Activated CD4-positive, alpha-beta T cell treated with anti-CD3 and anti-CD28 coated beads, Interleukin-2, amount 50 U/mL, for 4 hours (primary cell): Measurements from ENCODE around the gene CCDC92B.
"Not testable (repeated sequence)": the region's sequence is repeated elsewhere in the genome, so short reads cannot be mapped to it uniquely, and the experiment has no call there.

Experiments
- DNase-seq, 2 experiments: peaks; one replicate each; pipeline ENCODE4 v3.0.0-alpha.2; 2020

The CCDC92B gene

DNA sequence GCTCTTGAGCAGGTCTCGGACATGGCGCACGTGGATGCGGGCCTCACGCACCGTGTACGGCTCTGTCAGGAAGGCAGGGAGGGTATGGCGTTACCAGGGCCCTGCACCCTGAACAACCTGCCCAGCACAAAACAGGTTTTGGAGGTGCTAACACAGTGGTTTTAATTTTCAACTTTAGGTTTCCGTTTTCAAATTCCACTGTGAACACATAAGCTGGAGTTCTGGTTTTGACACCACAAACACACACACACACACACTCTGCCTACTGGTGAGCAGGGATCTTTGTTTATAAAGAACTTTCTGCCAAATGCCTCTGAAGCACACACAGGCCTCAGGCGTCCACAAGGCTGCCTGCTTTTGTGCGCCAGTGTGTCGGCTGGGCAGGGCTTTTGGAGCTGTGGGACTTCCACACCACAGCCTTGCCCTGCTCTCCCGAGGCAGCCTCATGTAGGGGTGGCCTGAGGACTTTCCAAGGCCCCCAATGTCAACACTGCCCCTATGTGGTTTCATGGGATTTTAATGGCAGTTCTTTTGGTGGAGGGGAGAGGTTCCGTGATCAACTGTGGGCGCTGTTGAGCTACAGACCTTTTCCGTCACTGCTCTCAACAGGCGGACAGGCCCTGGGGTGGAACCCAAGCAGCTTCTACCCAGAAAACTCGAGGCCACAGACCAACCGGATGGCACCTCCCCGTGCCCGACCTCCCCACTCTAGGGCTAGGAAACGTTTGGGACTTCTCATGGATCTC lies 47.3 kb downstream of the CCDC92B start:
- no peak for DNase-seq

DNA sequence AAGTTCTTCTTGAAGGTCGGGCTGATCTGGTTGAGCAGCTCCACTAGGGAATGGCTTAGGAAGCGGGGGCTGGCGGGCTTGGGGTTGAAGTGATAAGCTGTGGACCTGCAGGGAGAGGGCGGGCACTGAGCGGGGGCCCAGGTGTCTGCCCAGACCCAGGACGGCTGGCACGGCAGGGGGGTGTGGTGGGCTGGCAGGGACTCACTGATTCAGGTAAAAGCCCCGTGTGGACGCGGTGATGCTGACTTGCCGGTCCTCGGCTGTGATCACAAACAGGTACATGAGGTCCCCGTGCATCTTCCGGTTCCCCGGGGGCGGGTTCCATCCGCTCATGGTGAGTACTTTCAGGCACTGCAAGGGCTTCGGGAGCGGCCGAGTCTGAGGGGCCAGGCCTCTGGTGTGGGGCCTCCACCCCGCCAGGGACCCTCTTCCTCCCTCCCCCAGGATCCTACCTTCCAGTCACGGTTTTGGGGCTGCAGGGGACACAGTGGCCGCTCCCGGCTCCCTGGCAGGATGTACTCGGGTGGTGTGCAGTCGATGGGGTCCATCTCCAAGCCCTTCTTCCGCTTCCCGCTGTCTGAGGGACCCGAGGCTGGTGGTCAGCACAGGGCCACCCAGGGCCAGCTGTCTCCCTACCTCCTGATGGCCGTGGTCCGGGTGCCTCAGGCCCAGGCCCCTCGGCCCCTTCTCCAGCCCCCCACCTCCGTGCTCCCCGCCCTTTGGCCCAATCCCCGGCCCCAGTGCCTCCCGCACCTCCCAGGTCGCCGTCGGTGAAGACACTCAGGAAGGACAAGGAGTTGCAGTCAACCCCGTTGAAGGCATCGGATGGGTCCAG lies 48.1 kb downstream of the CCDC92B start:
- DNase-seq, result no peak

DNA sequence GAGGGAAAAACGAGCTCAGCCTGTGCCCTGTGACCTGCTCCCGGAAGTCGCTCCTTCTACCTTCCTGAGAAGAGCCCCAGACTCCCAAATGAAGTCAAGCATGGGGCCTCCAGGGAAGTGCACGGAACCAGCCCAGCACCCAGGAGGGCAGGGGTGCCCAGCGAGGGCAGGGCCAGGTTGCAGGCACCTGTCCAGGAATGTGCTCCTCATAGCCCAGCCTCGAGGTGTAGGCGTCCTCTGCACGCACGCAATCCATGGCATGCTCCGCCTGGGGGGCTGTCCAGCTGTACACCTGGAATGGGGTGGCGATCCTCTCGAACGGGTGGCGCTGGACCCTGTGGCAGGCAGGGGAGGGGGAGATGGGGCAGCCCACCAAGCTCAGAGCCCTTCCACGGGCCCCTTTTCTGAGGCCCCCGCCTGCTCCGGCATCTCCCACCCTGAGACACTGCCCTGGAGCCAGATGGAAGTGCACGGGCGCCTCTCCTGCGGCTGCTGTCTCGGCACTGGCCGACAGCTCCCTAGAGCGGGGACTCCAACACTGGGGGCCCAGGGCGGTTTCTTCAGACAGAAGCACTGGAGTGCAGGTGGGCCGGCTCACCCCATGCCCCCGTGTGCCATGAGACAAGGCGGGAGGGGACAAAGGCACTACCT lies 48.8 kb downstream of the CCDC92B start:
- DNase-seq, result no peak

DNA sequence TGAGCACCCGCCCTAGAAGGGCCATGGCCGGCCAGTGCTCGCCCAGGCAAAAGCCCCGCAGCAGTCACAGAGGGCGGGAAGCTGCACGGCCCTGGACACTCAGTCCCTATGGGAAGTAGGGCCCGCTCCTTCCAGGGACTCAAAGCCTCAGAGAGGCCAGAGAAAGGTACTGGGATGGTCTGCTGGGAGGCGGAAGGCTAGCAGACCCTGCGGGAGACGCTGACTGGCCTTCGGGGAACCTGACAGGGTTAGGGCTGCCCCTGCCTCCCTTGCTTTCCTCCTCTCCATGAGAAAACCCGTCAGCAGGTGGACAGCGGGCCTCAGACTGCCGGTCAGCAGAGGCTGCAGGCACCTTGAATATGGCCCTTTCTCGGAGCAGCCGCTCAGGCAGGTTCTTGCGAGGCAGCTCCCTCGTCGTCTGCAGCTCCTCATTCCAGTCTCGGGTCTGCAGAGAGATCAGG lies 49.4 kb downstream of the CCDC92B start:
- DNase-seq, result no peak

DNA sequence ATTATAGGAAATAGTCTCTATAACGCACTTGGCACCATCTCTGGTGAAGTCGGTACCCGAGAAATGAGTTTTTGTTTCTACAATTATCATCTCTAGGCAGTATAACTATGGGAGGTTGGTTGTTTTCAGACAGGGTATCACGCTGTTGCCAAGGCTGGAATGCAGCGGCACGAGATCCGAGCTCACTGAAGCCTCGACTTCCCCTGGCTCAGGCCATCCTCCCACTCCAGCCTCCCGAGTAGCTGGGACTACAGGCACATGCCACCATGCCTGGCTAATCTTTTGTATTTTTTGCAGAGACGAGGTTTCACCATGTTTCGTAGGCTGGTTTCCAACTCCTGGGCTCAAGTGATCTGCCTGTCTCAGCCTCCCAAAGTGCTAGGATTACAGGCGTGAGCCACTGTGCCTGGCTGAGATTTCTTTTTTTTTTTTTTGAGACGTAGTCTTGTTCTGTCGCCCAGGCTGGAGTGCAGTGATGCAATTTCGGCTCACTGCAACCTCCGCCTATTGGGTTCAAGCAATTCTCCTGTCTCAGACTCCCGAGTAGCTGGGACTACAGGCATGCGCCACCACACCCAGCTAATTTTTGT lies 50.1 kb downstream of the CCDC92B start:
- not testable (repeated sequence) for DNase-seq

DNA sequence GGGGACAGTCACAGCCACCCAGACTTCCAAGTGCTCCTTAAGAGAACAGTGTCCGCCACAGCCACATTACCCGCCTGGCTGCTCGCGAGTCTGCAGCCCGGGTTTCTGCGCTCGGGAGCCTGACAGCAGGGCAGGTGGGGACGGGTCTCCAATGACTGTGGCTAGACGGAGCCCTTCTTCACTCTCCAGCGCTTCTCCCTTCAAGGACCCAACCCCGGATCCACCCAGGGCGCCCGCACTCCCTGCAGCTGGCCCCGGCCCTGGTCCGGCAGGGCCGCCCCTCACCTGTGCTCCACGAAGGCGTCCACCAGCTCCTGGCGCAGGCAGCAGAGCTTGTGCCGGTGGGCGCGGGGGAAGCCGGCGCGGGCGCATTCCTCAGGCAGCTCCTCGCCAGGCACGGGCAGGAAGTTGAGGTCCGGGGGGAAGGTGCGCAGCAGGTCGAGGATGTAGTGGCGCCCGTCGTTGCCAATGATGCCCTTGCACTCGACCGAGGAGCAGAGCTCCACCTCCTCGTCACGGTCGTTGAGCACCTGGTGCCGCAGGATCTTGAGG lies 51.8 kb downstream of the CCDC92B start:
- no peak for DNase-seq

DNA sequence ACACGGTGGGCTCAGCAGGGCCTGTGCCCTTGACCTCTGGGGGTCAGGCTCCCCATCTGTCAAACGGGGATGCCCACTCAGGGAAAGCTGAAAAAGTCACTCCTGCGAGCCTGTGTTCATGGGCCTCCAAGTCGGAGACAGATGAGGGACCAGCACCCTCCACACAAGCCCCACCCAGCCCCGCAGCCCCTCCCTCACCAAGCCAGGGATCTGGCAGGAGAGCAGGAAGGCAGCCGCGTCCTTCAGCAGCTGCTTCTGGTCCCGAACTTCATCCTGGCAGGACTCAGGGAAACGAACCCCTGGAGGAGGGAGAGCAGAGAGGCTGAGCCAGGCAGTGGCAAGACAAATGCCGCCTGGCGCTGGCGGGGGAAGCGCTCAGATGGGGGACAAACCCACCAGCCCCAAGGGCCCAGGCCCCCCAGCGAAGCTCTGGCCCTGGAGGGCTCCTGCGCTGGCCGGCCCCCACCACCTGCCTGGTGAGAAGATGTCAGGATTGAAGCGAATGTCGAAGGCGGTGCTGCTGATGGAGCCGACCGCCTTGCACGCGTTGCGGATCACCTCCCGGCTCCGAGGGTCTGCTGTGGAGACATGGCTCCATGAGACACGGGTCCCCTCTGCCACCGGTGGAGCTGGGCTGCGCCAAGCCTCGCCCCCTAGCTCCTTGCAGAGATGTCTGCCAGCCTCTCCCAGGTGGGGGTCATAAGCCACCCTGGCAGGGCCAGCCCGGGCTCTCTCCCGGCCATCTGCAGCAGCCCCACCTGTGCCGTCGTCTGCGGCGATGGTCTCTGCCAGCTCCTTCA lies 53.3 kb downstream of the CCDC92B start:
- no peak for DNase-seq

DNA sequence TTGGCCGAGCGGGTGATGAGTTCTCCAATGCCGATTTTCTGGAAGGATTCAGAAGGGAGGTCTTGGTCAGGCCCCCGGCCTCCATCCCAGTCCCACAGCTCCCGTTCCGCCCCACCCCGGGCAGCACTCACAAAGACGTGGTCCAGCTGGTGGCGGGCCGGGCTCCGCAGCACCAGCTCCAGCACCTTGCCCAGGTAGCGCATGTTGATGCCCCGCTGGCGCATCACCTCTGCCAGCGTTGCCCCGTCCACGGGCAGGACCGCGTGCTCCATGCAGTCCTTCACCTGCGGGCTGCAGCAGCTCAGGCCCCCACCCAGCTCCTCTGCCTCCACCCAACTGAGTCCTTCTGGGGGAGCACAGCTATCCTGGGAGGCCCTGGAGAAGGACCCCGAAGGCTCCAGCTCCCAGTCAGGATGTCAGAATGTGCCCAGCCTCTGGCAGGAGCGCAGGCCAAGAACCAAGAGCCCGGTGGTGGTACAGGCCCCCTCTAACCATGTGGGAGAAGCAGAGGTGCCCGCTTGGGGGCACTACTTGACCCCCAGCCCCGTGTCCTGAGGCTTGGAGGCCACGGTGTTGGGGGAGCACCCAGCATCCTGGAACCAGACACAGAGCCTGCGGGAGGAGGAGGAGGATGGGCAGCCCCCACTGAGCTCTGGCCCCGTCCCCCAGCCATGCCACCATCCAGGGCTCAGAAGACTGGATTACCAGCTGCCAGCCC lies 54.0 kb downstream of the CCDC92B start:
- DNase-seq, result no peak

DNA sequence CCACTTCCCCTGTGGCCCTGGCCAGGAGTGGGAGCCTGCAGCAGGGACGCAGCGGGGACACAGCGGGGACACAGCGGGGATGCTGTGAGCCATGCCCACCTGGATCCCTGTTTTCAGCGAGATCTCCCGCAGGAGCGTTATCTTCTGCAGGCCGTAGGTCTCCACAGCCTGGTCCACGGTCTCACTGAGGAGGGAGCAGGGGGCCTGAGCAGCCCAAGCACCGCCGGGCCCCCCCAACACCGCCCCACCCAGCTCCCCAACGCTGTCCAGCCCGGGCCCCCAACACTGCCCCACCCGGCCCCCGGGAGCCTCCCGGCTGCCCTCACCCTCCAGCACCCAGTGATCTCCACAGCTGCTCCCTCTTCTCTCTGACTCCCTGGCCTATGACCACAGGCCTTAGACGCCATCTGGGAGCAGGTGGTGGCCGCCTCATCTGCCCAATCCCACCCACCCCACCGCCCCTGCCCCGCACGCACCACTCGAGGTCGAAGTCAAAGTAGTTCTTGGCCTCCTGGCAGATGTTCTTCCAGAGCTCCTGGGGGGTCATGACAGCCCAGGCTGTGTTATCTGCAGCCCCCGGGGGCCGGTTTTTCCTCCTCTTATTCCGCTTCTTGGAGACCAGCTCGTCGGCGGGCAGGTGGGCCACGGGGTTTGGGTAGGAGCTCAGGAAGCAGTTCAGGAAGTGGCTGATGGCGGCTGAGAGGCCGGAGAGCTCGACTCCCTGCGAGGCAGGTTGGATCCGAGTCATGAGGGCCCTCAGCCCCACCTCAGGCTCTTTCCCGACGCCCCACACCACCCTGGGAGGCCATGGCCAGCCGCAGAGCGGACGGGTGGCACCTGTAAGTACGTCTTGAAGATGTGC lies 54.8 kb downstream of the CCDC92B start:
- no peak for DNase-seq

DNA sequence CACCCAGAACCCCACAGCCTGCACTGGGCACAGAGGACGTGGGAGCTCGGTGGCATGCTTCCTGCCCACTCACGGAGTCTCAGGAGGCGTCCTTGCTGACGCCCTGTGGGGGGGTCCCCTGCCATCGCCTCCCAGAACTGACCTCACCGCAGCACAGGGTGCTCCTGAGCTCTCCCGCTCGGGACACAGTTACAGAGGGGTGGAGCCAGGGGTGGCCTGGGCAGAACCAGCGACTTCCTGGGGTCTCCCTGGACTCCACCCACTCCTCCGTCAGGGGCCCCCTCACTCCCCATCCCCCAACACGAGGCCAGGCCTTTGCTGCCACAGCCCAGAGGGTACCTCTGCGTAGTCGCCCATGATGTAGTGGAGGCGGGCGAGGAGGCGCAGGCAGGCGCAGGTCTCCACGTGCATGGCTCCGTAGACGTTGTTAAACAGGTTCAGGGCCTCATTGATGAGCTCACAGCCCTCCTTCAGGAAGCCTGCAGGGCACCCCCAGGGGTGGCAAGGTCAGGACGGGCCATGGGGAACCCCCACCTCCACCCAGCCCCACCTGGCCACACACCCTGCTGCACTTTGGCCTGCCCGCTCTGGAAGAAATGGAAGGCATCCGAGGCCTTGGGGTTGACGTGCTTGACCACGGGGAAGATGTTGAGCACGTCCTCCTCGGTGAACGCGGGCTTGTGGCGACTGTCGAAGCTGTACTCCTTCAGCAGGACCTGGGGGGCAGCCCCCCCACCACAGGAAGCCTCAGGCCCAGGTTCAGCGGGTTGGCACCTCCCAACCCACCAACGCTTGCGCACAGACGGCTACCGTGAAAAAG lies 55.7 kb downstream of the CCDC92B start:
- DNase-seq, result no peak

DNA sequence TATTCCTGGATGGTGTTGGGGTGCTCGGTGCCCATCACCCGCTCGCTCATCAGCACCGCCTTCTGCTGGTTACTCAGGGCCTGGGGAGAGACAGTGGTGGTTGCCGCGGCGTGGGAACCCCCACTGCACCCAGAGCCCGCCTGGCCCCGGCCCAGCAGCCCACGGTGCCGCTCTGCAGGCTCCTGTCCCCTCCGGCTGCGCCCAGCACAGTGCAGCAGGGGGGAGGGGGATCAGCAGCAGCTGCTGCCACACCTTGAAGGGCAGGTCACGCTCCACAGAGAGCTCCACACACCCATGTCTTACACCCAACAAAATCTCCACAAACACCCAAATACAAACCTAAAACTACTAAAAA lies 56.7 kb downstream of the CCDC92B start:
- DNase-seq, result no peak

DNA sequence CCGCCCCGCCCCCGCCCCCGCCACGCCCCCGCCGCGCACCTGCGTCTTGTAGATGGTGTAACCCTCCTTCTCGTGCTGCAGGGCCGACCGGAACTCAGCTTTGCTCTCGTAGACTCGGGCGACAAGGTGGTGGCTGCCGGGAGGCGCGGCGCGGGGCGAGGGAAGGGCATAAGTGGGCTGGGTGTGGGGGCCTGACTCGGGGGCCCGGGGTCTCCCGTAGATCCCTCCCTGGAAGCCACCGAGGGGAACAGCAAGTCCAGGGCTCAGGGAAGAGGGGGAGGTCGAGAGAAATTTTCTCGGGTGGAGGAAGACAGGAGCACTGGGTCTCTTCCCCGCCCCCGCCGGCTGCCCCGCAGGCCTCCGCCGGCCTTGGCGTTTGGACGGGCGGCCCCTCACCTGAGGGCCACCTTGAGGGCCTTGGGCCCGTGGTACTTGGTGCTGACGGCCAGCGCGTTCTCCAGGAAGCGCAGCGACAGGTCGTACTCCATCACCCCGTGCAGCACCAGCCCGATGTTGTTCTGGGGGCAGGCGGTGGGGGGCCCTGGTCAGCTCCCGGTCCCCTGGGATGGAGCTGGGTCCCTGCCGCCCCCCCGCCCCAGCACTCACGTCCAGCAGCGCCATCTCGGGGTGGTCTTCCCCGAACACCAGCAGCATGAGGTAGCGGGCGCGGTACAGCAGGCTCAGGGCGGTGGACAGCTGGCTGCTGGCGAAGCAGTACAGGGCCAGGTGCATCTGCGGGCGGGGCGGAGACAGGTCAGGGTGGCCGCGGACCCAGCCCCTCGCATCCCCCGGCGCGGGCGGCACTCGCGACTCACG lies 57.3 kb downstream of the CCDC92B start:
- no peak for DNase-seq

DNA sequence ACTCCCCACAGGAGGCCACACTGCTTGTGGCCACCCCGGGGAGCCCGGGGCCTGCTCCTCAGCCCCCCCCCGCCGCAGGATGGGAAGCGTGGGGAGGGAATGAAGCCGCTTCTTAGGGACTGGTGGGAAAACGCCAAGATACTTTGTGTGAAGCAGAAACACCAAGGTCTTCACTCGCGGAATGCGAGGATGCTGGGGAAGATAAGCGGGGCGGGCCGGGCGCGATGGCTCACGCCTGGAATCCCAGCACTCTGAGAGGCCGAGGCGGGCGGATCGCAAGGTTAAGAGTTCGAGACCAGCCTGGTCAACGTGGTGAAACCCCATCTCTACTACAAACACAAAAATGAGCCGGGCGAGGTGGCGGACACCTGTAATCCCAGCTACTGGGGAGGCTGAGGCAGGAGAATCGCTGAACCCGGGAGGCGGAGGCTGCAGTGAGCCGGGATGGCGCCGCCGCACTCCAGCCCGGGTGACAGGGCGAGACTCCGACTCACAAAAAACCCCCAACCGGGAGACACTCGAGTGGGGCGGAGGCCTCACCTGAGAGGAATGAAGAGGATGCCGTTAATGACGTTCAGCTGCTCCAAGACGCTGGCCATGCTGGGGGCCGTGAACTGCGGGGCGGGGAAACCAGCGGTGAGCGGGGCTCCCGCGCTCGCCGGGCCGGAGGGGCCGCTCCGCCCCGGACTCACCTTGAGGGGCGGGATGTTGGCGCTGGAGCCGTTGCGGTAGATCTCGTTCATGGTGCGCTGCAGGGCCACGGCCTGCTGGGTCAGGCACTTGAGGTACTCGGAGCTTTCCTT lies 58.2 kb downstream of the CCDC92B start:
- no peak for DNase-seq

DNA sequence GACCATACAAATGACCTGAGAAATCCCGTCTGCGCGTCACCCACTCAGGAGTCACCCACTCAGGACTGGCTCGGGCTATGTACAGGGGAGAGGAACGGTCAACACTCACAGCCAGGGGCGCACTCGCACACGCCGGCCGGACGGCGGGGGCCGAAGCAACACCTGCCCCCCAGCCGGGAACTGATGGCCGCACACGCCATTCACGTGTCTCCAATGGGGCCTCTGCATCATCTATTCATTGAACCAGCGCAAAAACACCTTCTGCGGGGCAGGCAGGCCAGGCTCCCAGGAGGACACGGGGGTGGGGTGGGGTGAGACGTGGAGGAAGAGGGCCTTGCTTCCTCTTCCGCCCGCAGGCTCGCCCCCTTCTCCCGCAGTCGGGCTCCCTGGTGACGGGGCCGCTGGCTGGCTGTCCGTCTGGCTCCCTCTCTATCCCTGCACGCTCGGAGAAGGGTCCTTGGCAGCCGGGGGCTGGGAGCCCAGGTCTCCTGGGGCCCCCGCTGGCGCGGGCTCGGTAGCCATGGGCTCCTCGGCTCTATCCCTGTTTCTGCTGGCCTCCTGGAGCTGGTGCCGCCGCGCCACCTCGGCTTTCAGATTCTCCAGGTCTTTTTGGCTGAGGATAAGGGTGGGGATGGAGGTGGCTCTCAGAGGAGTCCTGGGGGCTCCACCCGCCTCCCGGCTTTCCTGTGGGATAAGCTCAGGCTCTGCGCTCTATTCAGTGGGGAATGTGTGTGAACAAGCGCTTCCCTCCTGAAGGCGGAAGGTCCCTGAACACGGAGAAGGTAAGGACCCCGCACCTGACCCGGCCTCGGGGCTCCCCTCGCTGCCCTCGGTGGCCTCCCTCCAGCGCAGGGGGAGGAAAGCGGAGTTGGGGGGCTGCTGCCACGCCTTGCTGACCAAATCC lies 59.0 kb downstream of the CCDC92B start:
- no peak for DNase-seq

DNA sequence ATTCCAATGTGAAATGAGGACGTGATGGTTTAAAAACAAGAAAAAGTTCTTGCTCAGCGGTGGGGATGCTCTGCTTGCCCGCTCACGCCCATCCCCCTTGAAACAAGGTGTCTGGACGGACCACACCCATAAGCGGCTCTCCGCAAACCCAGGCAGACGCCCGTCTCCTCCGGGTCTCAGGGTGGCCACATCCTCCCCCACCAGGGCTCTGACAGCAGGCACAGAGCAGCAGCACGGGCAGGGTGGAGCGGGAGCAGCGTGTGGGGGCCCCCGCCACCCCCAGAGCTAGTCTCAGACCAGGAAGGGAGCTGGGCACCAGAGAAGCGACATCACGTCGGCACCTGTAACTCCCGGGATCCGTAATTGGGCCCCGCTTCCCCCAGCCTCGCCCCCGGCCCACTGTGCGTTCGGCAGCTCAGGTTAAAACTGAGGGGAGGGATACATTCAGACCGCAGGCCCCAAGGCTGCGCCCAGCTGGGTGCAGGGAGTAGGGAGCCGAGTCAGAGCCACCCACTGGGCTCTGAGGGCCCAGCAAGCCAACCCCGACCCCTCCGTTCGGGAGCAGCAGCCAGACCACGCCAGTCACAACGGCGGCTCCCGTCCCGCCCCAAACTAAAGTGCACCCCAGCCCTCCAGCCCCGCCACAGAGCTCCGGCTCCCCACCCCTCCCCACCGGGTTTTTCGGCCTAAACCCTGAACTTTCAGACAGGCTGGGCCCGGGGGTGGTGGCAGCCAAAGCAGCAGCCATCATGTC lies 59.9 kb downstream of the CCDC92B start:
- DNase-seq, result no peak
